H9 (cell line): ENCODE measurements around the gene CD207. TPM values are rescaled to one million over a fixed set of nuclear protein-coding genes. Genes with fewer than 3 reads are reported as not detected.

Source experiments
- DNase-seq: peaks from one replicate; pipeline ENCODE4 v3.0.0-alpha.2; 2017
- H2AFZ ChIP-seq: one replicate; pipeline ENCODE4 v1.6.1; 2013; ENCODE audit warnings: mild to moderate bottlenecking, low read length, control low read depth, moderate library complexity
- H2AK5ac ChIP-seq: 2 replicates; pipeline ENCODE4 v1.6.1; 2013; ENCODE audit warnings: low read length, control low read depth, mixed read lengths; ENCODE audit not compliant: insufficient read length
- H2BK120ac ChIP-seq: one replicate; pipeline ENCODE4 v1.6.1; 2013; ENCODE audit warnings: low read depth, mild to moderate bottlenecking, low read length, control low read depth, inconsistent platforms; ENCODE audit not compliant: poor library complexity, severe bottlenecking
- H2BK12ac ChIP-seq: 2 replicates; pipeline ENCODE4 v1.6.1; 2013; ENCODE audit warnings: low read length, control low read depth, mixed read lengths, low read depth; ENCODE audit not compliant: insufficient read length
- H2BK15ac ChIP-seq: 2 replicates; pipeline ENCODE4 v1.6.1; 2013; ENCODE audit warnings: low read depth, low read length, control low read depth
- H2BK20ac ChIP-seq: one replicate; pipeline ENCODE4 v1.6.1; 2013; ENCODE audit warnings: low read depth, mild to moderate bottlenecking, low read length, control low read depth, inconsistent platforms; ENCODE audit not compliant: poor library complexity, severe bottlenecking
- H2BK5ac ChIP-seq: 2 replicates; pipeline ENCODE4 v1.6.1; 2013; ENCODE audit warnings: low read length, control low read depth, mixed read lengths; ENCODE audit not compliant: insufficient read length
- H3K14ac ChIP-seq: 2 replicates; pipeline ENCODE4 v1.6.1; 2013; ENCODE audit warnings: low read length, control low read depth; ENCODE audit not compliant: insufficient read depth
- H3K18ac ChIP-seq: 2 replicates; pipeline ENCODE4 v1.6.1; 2013; ENCODE audit warnings: low read depth, mild to moderate bottlenecking, mixed read lengths, low read length, control low read depth; ENCODE audit not compliant: insufficient read length
- H3K23ac ChIP-seq: 2 replicates; pipeline ENCODE4 v1.6.1; 2013; ENCODE audit warnings: low read length, control low read depth, mixed read lengths, low read depth; ENCODE audit not compliant: insufficient read length
- H3K23me2 ChIP-seq: 2 replicates; pipeline ENCODE4 v1.6.1; 2013; ENCODE audit warnings: low read depth, mild to moderate bottlenecking, mixed read lengths, low read length, control low read depth; ENCODE audit not compliant: insufficient read length, poor library complexity, severe bottlenecking
- H3K27ac ChIP-seq: 2 replicates; pipeline ENCODE4 v1.5.1; 2013; ENCODE audit warnings: low read length, control low read depth, mixed read lengths, low read depth; ENCODE audit not compliant: insufficient read length
- H3K27me3 ChIP-seq: 2 replicates; pipeline ENCODE4 v1.6.1; 2013; ENCODE audit warnings: low read length, control low read depth, inconsistent platforms; ENCODE audit not compliant: insufficient read depth
- H3K4ac ChIP-seq: 2 replicates; pipeline ENCODE4 v1.6.1; 2013; ENCODE audit warnings: low read depth, mild to moderate bottlenecking, control low read depth, inconsistent platforms, low read length, moderate library complexity
- H3K4me1 ChIP-seq: 2 replicates; pipeline ENCODE4 v1.6.1; 2013; ENCODE audit warnings: low read length, control low read depth, inconsistent platforms; ENCODE audit not compliant: insufficient read depth
- H3K4me2 ChIP-seq: 2 replicates; pipeline ENCODE4 v1.6.1; 2013; ENCODE audit warnings: low read length, control low read depth, mixed read lengths; ENCODE audit not compliant: insufficient read length, insufficient read depth
- H3K56ac ChIP-seq: 2 replicates; pipeline ENCODE4 v1.6.1; 2013; ENCODE audit warnings: low read depth, mild to moderate bottlenecking, mixed read lengths, low read length, control low read depth; ENCODE audit not compliant: insufficient read length
- H3K79me1 ChIP-seq: 2 replicates; pipeline ENCODE4 v1.6.1; 2013; ENCODE audit warnings: low read depth, mild to moderate bottlenecking, moderate library complexity, low read length, control low read depth, inconsistent platforms; ENCODE audit not compliant: insufficient read depth, poor library complexity, severe bottlenecking
- H3K79me2 ChIP-seq: 2 replicates; pipeline ENCODE4 v1.6.1; 2013; ENCODE audit warnings: low read length, control low read depth, inconsistent platforms; ENCODE audit not compliant: insufficient read depth
- H3K9ac ChIP-seq: 2 replicates; pipeline ENCODE4 v1.6.1; 2013; ENCODE audit warnings: low read length, control low read depth, mixed read lengths; ENCODE audit not compliant: insufficient read length; ENCODE audit errors: extremely low read depth
- H3K9me3 ChIP-seq: one replicate; pipeline ENCODE4 v1.6.1; 2013; ENCODE audit warnings: low read depth, low read length, inconsistent platforms; ENCODE audit not compliant: control insufficient read depth
- H3T11ph ChIP-seq: one replicate; pipeline ENCODE4 v1.6.1; 2013; ENCODE audit warnings: mild to moderate bottlenecking, low read length, control low read depth, inconsistent platforms
- H4K20me1 ChIP-seq: one replicate; pipeline ENCODE4 v1.6.1; 2013; ENCODE audit not compliant: control insufficient read depth, insufficient read length, insufficient read depth
- H4K5ac ChIP-seq: 2 replicates; pipeline ENCODE4 v1.6.1; 2013; ENCODE audit warnings: low read depth, mild to moderate bottlenecking, mixed read lengths, low read length, control low read depth; ENCODE audit not compliant: insufficient read length
- H4K8ac ChIP-seq: replicated peaks from 2 replicates; pipeline ENCODE4 v1.6.1; 2013; ENCODE audit warnings: low read length, control low read depth, mixed read lengths, low read depth; ENCODE audit not compliant: insufficient read length
- H4K91ac ChIP-seq: 2 replicates; pipeline ENCODE4 v1.6.1; 2013; ENCODE audit warnings: low read depth, mild to moderate bottlenecking, moderate library complexity, mixed read lengths, low read length, control low read depth; ENCODE audit not compliant: insufficient read length
- H3K27ac Mint-ChIP-seq, 3 experiments: 2 replicates in 2 of 3; 3 replicates in 1 of 3; pipeline ENCODE4 v1.8.0; 2020 to 2021; ENCODE audit warnings: mixed read lengths in 3 of 3, mild to moderate bottlenecking in 1 of 3, moderate library complexity in 1 of 3
- H3K27me3 Mint-ChIP-seq: 2 replicates; pipeline ENCODE4 v1.8.0; 2021; ENCODE audit warnings: low read depth, mild to moderate bottlenecking, moderate library complexity, mixed read lengths
- H3K36me3 Mint-ChIP-seq, 3 experiments: 2 replicates in 2 of 3; 3 replicates in 1 of 3; pipeline ENCODE4 v1.8.0; 2020 to 2021; ENCODE audit warnings: low read depth in 3 of 3, mixed read lengths in 3 of 3; ENCODE audit not compliant: insufficient read depth in 1 of 3
- H3K4me1 Mint-ChIP-seq, 2 experiments: 2 replicates each; pipeline ENCODE4 v1.8.0; 2020; ENCODE audit warnings: mixed read lengths in 2 of 2
- H3K4me3 Mint-ChIP-seq, 2 experiments: 2 replicates in 1 of 2; 3 replicates in 1 of 2; pipeline ENCODE4 v1.8.0; 2020 to 2021; ENCODE audit warnings: mild to moderate bottlenecking in 2 of 2, mixed read lengths in 2 of 2, moderate library complexity in 1 of 2
- H3K9me3 Mint-ChIP-seq, 2 experiments: 2 replicates in 1 of 2; 3 replicates in 1 of 2; pipeline ENCODE4 v1.8.0; 2020; ENCODE audit warnings: mild to moderate bottlenecking in 2 of 2, mixed read lengths in 2 of 2, moderate library complexity in 1 of 2
- CTCF ChIP-seq: fragments of 200-600 bp; sonication (generic); conservative IDR thresholded peaks from 3 replicates; pipeline ENCODE4 v1.8.0; 2021; ENCODE audit warnings: antibody characterized with exemption, mild to moderate bottlenecking
- WGBS: extraction: QIAGEN DNeasy Blood & Tissue Kit; methylation state at CpG from one replicate; pipeline ENCODE4 v1.1.7; 2013; ENCODE audit warnings: missing lambda C conversion rate, low lambda C conversion rate, mixed read lengths; ENCODE audit not compliant: insufficient read length; ENCODE audit errors: extremely low coverage; 5-methylcytosine and 5-hydroxymethylcytosine counted together
- total RNA-seq: library from RNA; stranded (reverse); gene quantifications from 2 replicates; pipeline ENCODE4 v1.2.1, GENCODE V29; 2021

Gene CD207
- total RNA-seq, 1 experiment from 2014 or later, result not detected

- Histone ChIP-seq H3K4me1 (peaks cover 2% of the 10 kb centered on the region; the same call in 1 of the 2 replicates), H4K91ac (no peak overlapping the region), H3K79me1 (no peaks in the 10 kb centered on the region), H4K5ac (no peak overlapping the region), H3K23me2 (no peaks in the 10 kb centered on the region), H3K9ac (no peak overlapping the region), H3K56ac (no peak overlapping the region), H2BK5ac (no peak overlapping the region), H2BK15ac (no peak overlapping the region), H3K14ac (no peak overlapping the region), H2AFZ (no peak overlapping the region), H2BK20ac (no peak overlapping the region), H3K4me2 (no peak overlapping the region), H3K18ac (no peak overlapping the region), H4K8ac (no peak overlapping the region), H3K27me3 (no peaks in the 10 kb centered on the region), H4K20me1 (no peaks in the 10 kb centered on the region), H2BK120ac (no peak overlapping the region), H3K79me2 (no peaks in the 10 kb centered on the region), H3K4ac (no peak overlapping the region), H3K23ac (no peak overlapping the region), H2AK5ac (no peak overlapping the region), H3T11ph (no peak overlapping the region), H2BK12ac (no peak overlapping the region), H3K27ac (no peak overlapping the region), H3K9me3 (no peaks in the 10 kb centered on the region)
- Mint-ChIP-seq H3K4me1 (peaks cover 16 to 20% of the 10 kb centered on the region in 2 experiments), H3K27me3 (peaks cover 35% of the 10 kb centered on the region), H3K4me3 (no peak overlapping the region), H3K27ac (no peak overlapping the region), H3K36me3 (no peaks in the 10 kb centered on the region), H3K9me3 (no peaks in the 10 kb centered on the region)
- no CpG with 5 or more reads among the region's 4 CpGs for WGBS
- no peak for DNase-seq
- no peak for TF ChIP-seq CTCF
Measured at GRCh38 chr2:70826696-70827350, 8.8 kb downstream of the CD207 start.
